NK-92 treated with Interleukin-12 subunit alpha and Interleukin-12 subunit beta, amount 100 ng/mL, for 24 hours (cell line): ENCODE data around the gene LPIN2.
A peak's percentile ranks its signal among the peaks of the same experiment; 100 is the strongest.
"Not testable (repeated sequence)": the region's sequence is repeated elsewhere in the genome, so short reads cannot be mapped to it uniquely, and the experiment has no call there.

ENCODE experiments used
- DNase-seq: peaks from one replicate; lab custom pipeline; 2025; lab: John Stamatoyannopoulos, UW

The LPIN2 gene

GRCh38 chr18:3007491-3007890 is 5.5 kb downstream of the LPIN2 start:
- DNase-seq = no peak

GRCh38 chr18:3005462-3005861 is 7.5 kb downstream of the LPIN2 start:
- DNase-seq = no peak

- DNase-seq = not testable (repeated sequence)
These were observed 9.2 kb downstream of the LPIN2 start for GRCh38 chr18:3003766-3004165.

GRCh38 chr18:3002732-3003131 is 10.2 kb downstream of the LPIN2 start:
- no peak for DNase-seq

- DNase-seq = no peak
These were observed 14.3 kb downstream of the LPIN2 start for GRCh38 chr18:2998644-2999043.

- no peak for DNase-seq
These were observed 14.9 kb downstream of the LPIN2 start for GRCh38 chr18:2997846-2998564.

GRCh38 chr18:2997429-2997828 is 15.5 kb downstream of the LPIN2 start:
- DNase-seq = no peak

- peak; percentile 34 for DNase-seq
These were observed 18.1 kb downstream of the LPIN2 start for GRCh38 chr18:2994603-2995432.

GRCh38 chr18:2994020-2994589 is 18.8 kb downstream of the LPIN2 start:
- no peak for DNase-seq

- no peak for DNase-seq
These were observed 19.7 kb downstream of the LPIN2 start for GRCh38 chr18:2992995-2993877.

- no peak for DNase-seq
These were observed 21.8 kb downstream of the LPIN2 start for GRCh38 chr18:2990956-2991640.

- no peak for DNase-seq
These were observed 24.8 kb downstream of the LPIN2 start for GRCh38 chr18:2987876-2988790.

- no peak for DNase-seq
These were observed 26.6 kb downstream of the LPIN2 start for GRCh38 chr18:2986150-2986865.

GRCh38 chr18:2985628-2986027 is 27.3 kb downstream of the LPIN2 start:
- no peak for DNase-seq

GRCh38 chr18:2984703-2985261 is 28.2 kb downstream of the LPIN2 start:
- DNase-seq = no peak

GRCh38 chr18:2984091-2984490 is 28.9 kb downstream of the LPIN2 start:
- DNase-seq = no peak

GRCh38 chr18:2983296-2983695 is 29.6 kb downstream of the LPIN2 start:
- DNase-seq = no peak

GRCh38 chr18:2982452-2983269 is 30.3 kb downstream of the LPIN2 start:
- no peak for DNase-seq
